Tongue (tissue), 2 donors: ENCODE measurements around the gene ATP11A. TPM values are rescaled to one million over a fixed set of nuclear protein-coding genes. Genes with fewer than 3 reads are reported as not detected.
"Not testable (repeated sequence)": the region's sequence is repeated elsewhere in the genome, so short reads cannot be mapped to it uniquely, and the experiment has no call there.

Source experiments
- DNase-seq: peaks from one replicate; pipeline ENCODE4 v3.0.0-alpha.2; 2015
- total RNA-seq: library from RNA; depleted of rRNA; stranded (reverse); fragments of >200 nt; gene quantifications from one replicate; pipeline ENCODE4 v1.2.3, GENCODE V29; 2014

The ATP11A gene
- total RNA-seq, 1 donor from 2014 or later: 38.0 TPM

GRCh38 chr13:112692586-112692985 is 2.7 kb downstream of the ATP11A start:
- no peak for DNase-seq

DNA sequence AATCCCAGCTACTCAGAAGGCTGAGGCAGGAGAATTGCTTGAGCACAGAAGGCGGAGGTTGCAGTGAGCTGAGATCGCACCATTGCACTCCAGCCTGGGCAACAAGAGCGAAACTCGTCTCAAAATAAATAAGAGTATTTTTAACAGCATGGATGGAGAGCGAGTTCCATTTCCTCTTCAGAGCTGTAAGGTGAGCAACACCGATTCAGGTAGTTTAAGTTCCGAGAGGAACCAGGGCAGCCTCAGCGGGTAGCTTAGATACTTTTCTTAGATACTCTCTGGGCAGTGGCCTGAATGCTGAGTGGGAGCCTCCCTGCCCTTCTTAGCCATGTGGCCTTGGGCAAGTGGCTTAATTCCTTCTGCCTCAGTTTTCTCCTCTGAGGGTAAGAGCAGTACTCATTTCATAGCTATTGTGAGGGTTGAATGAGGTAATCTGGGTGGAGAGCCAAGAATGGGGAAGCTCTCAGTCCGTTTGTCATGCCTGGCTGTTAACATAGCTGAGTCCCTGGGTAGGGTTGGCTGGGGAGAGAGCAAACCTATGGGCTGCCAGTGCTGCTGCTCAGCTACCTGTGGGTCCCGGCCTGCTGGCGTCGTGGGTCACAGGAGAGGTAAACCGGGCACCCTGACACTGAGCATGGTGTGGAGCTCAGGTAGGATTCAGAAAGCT is 4.1 kb downstream of the ATP11A start:
- DNase-seq: peak; percentile 48

- no peak for DNase-seq
Observed at GRCh38 chr13:112695121-112695520, 5.3 kb downstream of the ATP11A start.

DNA sequence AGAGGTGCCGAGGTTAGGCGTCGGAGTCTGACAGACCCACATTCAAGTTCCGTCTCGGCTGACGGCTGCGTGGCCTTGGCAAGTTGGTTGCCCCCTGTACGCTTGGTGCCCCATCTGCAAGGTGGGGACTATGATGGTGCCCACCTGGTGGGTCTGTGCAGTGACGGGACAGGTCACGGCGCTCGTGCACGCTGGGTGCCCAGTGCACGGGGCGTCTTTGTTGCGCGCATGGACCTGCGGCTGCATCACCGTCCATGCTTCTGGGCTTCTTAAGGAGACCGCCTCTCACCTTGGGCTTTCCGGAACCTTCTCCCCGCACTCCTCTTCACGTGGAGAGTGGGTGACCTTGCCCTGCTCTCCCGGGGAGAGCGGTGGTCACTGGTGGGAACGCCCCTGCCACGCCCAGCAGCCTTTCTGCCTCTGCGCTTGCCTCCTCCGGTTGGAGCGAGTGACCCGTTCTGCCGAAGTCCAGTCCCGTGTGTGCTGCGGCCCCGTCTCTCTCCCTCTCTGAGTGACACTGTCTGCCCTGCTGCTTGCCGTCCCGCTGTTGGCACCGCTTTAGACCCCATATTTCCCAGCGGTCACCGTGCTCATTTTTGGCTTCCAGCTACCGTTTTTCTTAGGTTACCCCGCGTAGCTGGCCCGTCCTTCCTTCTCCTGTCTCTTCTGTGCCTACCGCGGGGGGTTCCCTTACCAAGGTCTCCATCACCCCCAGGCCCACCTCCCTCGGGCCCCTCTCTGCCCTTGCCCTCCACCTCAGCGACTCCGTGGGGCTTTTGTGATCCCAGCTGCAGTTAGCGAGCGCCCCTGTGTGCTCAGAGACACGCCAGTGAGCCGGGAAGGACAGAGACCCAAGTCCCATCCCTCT is 6.4 kb downstream of the ATP11A start:
- no peak for DNase-seq

DNA sequence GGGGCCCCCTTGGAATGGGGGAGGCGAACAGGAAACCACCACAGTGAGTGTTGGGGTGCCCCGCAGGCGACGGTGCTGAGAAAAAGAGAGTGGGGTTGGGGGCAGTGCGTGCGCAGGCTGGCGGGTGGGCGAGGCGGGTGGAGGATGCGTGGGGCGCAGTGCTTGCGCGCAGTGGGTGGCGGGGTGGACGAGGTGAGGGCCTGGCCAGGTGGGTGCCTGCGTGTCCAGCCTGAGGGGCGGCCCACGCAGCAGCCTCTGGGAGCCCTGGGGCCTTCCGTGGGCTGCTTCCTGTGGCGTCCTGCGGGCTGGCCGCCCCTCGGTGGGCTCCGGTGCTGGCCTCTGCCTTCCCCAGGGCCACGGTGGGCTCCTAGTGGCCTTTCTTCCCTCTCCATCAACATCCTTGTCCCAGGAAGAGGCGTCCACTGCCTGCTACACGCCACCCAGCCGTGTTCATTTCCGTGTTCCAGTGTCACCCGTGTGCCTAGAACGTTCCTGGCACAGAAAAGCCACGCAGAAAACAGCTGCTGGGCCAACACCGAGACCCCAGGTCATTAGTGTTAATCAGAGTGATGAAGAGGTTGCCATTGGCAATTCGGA is 7.1 kb downstream of the ATP11A start:
- no peak for DNase-seq

DNA sequence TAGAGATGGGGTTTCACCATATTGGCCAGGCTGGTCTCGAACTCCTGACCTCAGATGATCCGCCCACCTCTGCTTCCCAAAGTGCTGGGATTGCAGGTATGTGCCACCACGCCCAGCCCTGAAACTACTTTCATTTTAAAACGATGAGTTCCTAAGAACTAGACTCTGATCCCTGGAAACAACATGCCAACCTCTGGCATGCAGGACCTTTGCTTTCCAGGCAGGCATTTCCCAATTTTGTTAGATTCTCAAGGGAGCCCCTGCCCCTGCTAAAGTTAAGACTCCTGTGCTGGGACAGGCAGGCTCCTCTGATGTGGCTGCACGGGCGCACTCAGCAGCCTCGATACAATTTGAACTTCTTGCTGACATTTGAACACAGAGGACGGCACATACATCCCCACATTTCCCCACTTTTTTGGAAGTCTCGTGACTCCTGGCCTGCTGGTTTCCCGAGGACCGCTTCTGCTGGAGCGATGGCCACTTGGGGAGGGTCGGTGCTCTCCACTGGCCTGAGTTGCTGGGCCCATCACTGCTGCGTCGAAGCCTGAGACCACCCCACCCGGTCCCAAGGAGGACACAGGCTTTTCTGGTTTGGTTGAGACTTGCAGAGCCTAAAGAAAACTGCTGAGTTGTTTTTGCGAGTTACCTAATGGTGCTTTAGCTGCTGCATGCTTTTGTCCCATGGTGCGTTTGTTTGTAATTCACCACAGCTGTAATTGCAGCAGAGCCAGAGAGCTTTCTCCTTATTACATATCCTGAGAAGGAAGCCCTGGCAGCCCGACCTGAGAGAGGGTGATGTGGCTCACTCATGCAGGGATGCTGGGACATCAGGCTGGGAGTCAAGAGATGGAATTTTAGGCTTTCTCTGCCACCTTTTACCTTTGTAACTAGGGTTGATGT is 8.2 kb downstream of the ATP11A start:
- DNase-seq: peak; percentile 66

DNA sequence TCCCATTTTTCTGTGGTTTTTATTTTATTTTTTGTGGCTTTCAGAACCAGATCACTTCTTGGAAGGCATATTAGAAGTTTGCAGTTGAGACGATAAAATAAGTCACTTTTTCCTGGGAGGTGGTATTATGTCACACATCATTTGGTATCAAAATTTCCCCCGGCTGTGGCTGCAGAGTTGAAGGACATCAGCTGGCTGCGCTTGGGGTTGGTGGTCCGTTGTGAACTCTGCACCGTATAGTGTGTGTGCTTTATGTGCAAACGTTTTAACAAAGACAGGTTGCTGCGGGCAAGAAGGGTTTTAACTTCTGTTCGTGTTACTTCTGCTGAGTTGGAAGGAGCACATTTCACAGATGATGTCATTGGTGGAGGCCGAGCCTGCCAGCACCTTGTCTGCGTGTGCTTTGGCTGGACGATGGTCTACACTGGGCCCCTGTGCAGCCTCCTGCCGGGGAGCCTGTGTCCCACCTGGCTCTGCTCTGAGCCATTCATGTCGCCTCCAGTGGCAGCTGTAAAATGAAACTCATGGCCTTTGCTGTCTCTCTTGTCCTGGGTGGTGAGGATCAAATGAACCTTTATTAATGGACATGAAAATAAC is 9.6 kb downstream of the ATP11A start:
- DNase-seq: peak; percentile 45

GRCh38 chr13:112700291-112701060 is 10.6 kb downstream of the ATP11A start:
- DNase-seq: no peak

DNA sequence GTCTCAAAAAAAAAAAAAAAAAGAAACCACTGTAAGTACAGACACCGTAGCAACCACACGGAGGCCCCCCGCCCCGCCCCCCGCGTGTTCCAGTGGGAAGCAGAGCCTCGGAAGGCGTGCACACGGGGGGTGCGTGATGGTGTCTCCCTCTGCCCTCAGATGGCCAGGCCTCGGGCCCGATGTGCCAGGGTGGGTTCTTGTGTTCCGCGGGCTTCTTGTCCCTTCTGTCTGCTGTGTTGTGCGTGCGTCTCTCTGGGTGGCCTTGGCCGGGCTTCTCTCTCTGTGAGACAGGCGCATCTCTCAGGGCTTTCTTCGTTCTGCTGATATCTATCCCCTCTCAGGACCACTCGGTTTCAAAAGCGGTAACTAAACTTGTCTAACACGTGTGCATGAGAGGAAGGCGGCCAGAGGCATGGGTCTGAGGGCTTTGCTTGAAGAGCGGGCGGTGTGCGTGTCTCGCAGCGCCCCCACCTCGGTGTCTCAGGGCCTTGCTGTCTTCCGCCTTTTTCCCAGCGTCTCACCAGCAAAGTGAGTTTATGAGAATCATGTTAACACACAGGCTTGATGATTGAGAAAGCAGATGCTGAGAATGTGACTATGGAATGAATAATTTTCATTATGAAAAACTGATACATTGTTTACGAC is 12.6 kb downstream of the ATP11A start:
- DNase-seq: peak; percentile 45

GRCh38 chr13:112702986-112703379 is 13.1 kb downstream of the ATP11A start:
- peak; percentile 60 for DNase-seq

DNA sequence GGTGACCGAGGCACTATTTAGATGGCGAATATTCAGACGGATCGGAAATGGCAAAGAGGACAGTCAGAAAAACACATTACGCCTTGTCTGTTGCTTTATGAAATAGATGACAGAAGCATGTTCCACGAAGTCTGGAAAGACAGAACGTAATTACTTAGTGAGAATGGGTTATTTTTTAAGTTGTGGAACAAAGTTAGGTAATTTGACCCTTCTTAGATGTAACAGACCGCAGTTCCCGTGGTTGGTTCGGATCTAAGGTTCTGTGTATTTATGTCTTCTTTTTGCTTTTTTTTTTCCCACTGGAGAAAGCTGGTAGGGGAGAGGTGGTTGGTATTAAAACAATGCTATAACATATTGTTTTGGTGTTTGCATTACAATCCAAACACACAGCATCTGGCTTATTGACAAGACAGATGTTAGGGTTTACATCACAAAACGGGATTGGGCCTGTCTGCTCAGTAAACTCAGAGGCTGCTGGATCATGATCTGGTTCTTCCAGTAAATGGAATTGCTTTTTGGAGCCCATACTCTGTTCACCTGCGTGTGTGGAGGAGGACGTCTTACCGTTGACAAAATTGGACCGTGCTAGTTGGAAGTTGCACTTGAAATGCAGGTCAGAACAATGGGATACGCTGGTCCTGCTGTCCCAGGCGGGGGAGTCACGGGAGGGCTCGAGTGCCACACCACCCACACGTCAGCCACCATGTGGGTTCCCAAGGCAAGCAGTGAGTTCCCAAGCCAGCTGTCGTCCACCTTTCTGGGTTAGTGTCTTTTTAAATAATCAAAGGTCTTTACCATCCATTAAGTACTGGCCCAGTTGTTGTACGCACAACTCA is 13.8 kb downstream of the ATP11A start:
- peak; percentile 78 for DNase-seq

DNA sequence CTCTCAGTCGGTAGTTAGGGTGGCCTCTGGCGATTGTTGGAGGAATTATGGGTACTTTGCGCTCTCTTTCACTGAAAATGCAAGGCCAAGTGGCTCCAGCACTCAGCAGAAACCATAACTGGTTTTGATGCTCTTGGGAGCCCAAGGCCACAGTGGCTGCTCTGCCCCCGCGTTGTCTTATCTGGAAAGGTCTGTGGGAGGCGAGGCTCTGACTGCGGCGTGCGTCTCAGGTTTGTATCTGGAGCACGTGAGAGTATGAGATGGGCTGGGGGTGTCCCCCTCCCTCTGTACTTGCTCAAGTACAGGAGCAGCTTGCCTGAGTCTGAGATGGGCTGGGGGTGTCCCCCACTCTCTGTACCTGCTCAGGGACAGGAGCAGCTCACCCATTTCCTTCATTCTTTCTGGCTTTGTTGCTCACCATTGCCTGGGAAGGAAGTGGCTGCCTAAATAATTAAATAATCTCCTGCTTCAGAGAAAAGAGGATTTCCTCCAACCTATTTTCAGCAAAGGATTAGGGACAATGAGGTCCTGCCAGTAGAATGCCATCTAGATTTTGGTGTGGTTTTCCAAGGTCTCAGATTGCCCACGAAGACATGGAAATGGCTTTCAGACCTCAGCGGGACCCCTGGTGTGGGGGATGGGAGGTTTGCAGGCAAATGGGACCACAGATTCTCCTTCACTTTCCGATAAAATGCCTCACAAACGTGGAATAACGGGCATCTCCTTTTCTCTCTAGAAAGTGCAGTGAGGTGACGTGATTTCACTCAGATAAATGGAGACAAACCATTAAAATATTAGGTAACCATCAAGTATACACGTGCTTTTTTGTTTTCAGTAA is 14.7 kb downstream of the ATP11A start:
- DNase-seq: no peak

DNA sequence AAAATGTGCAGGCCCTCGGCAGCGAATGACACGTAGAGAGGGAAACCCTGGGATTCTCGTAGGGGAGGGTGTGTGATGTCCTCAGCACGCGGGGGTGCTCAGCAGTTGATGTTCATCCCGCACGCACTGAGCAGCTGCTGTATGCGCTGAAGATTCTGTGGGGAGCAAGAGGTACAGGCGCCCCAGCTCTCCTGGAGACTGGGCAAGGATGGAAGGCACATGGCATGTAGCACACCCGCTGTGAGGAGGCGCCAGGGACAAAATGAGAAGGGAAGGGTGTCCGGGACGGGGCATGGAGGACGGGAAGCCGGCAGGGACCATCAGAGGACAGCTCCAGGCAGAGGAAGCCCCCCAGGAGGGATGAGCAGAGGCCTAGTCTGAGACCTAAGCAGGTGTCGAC is 15.4 kb downstream of the ATP11A start:
- DNase-seq: no peak

GRCh38 chr13:112706171-112706570 is 16.3 kb downstream of the ATP11A start:
- no peak for DNase-seq

- DNase-seq: no peak
Observed at GRCh38 chr13:112708560-112709240, 18.9 kb downstream of the ATP11A start.

DNA sequence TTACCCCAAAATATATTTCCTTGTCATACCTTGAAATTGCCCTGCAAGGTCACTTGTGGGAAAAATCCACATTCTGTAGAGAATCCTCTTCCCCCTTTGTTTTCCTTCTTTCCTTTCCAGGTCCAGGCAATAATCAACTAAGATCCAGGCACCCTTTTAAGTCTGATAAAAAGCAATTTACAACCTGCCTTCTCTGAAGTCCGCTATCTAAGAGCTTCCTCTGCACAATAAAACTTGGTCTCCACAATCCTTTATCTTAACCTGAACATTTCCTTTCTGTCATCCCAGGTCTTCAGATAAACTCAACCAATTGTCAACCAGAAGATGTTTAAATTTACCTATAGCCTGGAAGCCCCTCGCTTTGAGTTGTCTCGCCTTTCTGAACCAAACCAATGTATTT is 19.5 kb downstream of the ATP11A start:
- not testable (repeated sequence) for DNase-seq

DNA sequence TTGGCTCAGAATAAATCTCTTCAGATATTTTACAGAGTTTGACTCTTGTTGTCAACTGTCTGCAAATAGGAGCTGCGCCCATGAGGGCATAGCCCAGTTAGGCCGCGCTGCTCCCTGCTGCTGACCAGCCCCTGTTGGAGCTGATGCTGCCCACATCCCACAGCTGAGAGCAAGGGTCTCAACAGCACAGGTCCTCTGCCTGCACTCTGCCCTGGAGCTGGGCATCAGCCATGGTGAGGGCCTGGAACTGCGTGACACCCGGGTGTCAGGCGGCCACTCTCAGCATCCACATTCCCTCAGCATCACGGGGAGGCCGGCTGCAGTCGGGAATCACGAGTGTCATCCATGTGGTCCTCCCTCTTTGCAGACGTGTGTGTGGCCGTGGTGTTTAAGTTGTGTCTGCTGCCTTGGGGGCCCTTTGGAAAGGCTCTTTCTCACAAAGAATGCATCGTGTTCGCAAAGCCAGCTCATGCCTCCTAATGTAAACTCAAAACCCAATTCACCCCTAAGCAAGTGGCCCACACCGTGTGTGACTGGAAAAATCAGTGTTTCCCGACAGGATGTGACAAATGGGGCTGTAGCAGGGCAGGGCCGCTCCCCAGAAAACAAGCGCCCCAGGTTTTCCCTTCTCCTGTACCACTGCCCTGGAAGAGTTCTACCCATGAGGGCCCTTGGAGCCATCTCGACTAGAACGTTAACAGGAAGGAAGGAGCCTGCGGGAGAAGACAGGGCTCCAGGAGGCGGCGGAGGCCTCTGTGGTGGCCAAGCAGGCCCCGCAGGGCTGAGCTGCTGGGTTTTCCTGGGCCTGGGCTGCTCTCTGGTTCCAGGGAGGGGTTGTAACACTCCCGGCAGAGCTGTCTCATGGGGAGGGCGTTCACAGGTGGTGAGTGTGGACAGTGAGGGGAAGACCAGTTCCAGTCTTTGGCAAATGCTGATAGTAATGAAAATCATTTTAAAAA is 20.3 kb downstream of the ATP11A start:
- no peak for DNase-seq
